SK-N-SH treated with all-trans-retinoic acid at 6 μM for 48 hours (cell line): ENCODE results near the gene SLC39A1.

Experiments used
- ATAC-seq: fragments of 200-7000 bp; cut with Tn5 transposase; 3 replicates; pipeline ENCODE4 v1.9.1; 2020; ENCODE audit warnings: mild to moderate bottlenecking, moderate library complexity
- ARNTL ChIP-seq: fragments of 450-650 bp; formaldehyde crosslinking; IDR thresholded peaks from 2 replicates; pipeline ENCODE4 v1.5.0; 2020; ENCODE audit warnings: low read depth, mild to moderate bottlenecking, moderate library complexity, borderline replicate concordance
- BACH2 ChIP-seq: fragments of 250-450 bp; sonication (Bioruptor Pico); IDR thresholded peaks from 2 replicates; pipeline ENCODE4 v1.9.0; 2021; ENCODE audit warnings: mild to moderate bottlenecking, borderline replicate concordance
- CSDC2 ChIP-seq: fragments of 250-450 bp; sonication (Bioruptor Pico); IDR thresholded peaks from 2 replicates; pipeline ENCODE4 v1.5.0; 2020; ENCODE audit warnings: mild to moderate bottlenecking, moderate library complexity
- CSRNP3 ChIP-seq: fragments of 250-450 bp; sonication (Bioruptor Pico); IDR thresholded peaks from 2 replicates; pipeline ENCODE4 v1.5.1; 2021; ENCODE audit warnings: mild to moderate bottlenecking, moderate library complexity
- ESRRG ChIP-seq: fragments of 250-450 bp; sonication (Bioruptor Pico); IDR thresholded peaks from 2 replicates; pipeline ENCODE4 v1.6.1; 2021; ENCODE audit warnings: mild to moderate bottlenecking
- ISL1 ChIP-seq: fragments of 250-450 bp; sonication (Bioruptor Pico); IDR thresholded peaks from 2 replicates; pipeline ENCODE4 v2.1.2; 2022; ENCODE audit warnings: mild to moderate bottlenecking, moderate library complexity
- OSR1 ChIP-seq: fragments of 250-450 bp; sonication (Bioruptor Pico); IDR thresholded peaks from 2 replicates; pipeline ENCODE4 v1.8.0; 2022; ENCODE audit warnings: moderate library complexity, mild to moderate bottlenecking, inconsistent platforms
- PATZ1 ChIP-seq: fragments of 250-450 bp; sonication (Bioruptor Pico); IDR thresholded peaks from 2 replicates; pipeline ENCODE4 v1.8.0; 2020; ENCODE audit warnings: mild to moderate bottlenecking, moderate library complexity, borderline replicate concordance
- PPARA ChIP-seq: fragments of 250-450 bp; sonication (Bioruptor Pico); IDR thresholded peaks from 2 replicates; pipeline ENCODE4 v1.5.0; 2020; ENCODE audit warnings: mild to moderate bottlenecking, borderline replicate concordance
- SNAI2 ChIP-seq: fragments of 250-450 bp; sonication (Bioruptor Pico); IDR thresholded peaks from 2 replicates; pipeline ENCODE4 v1.5.0; 2020; ENCODE audit warnings: mild to moderate bottlenecking, moderate library complexity
- TCF4 ChIP-seq: fragments of 250-450 bp; sonication (Bioruptor Pico); IDR thresholded peaks from 2 replicates; pipeline ENCODE4 v1.8.0; 2021; ENCODE audit warnings: mild to moderate bottlenecking, moderate library complexity, borderline replicate concordance
- TOX ChIP-seq: fragments of 250-450 bp; sonication (Bioruptor Pico); IDR thresholded peaks from 2 replicates; pipeline ENCODE4 v1.8.0; 2021; ENCODE audit warnings: mild to moderate bottlenecking, moderate library complexity, borderline replicate concordance
- ZC3H10 ChIP-seq: fragments of 250-450 bp; sonication (Bioruptor Pico); IDR thresholded peaks from 2 replicates; pipeline ENCODE4 v1.5.1; 2021; ENCODE audit warnings: mild to moderate bottlenecking, moderate library complexity
- ZFP3 ChIP-seq: fragments of 250-450 bp; sonication (Bioruptor Pico); IDR thresholded peaks from 2 replicates; pipeline ENCODE4 v1.5.0; 2020; ENCODE audit warnings: mild to moderate bottlenecking, moderate library complexity
- ZFP30 ChIP-seq: fragments of 450-650 bp; formaldehyde crosslinking; IDR thresholded peaks from 2 replicates; pipeline ENCODE4 v1.5.0; 2022; ENCODE audit warnings: mild to moderate bottlenecking, moderate library complexity
- ZNF565 ChIP-seq: fragments of 450-650 bp; formaldehyde crosslinking; conservative IDR thresholded peaks from 2 replicates; pipeline ENCODE4 v1.5.0; 2020; ENCODE audit warnings: low read depth, mild to moderate bottlenecking, moderate library complexity
- ZNF70 ChIP-seq: fragments of 450-650 bp; formaldehyde crosslinking; IDR thresholded peaks from 2 replicates; pipeline ENCODE4 v1.5.0; 2020; ENCODE audit warnings: mild to moderate bottlenecking, moderate library complexity
- TF ChIP-seq, protein P1 (sequence below): fragments of 250-450 bp; sonication (Bioruptor Pico); IDR thresholded peaks from 2 replicates; pipeline ENCODE4 v1.5.1; 2020; ENCODE audit warnings: low read depth, mild to moderate bottlenecking, moderate library complexity
- TF ChIP-seq, protein P2 (sequence below): fragments of 250-450 bp; sonication (Bioruptor Pico); IDR thresholded peaks from 2 replicates; pipeline ENCODE4 v1.5.0; 2020; ENCODE audit warnings: mild to moderate bottlenecking, moderate library complexity
- TF ChIP-seq, protein P3 (sequence below): fragments of 250-450 bp; sonication (Bioruptor Pico); IDR thresholded peaks from 2 replicates; pipeline ENCODE4 v1.8.0; 2021; ENCODE audit warnings: low read depth, mild to moderate bottlenecking, moderate library complexity, borderline replicate concordance

SLC39A1 gene

GRCh38 chr1:153942766-153943549, 20.4 kb downstream of the SLC39A1 start:
- no peak for ATAC-seq
- TF ChIP-seq, protein P1, sequence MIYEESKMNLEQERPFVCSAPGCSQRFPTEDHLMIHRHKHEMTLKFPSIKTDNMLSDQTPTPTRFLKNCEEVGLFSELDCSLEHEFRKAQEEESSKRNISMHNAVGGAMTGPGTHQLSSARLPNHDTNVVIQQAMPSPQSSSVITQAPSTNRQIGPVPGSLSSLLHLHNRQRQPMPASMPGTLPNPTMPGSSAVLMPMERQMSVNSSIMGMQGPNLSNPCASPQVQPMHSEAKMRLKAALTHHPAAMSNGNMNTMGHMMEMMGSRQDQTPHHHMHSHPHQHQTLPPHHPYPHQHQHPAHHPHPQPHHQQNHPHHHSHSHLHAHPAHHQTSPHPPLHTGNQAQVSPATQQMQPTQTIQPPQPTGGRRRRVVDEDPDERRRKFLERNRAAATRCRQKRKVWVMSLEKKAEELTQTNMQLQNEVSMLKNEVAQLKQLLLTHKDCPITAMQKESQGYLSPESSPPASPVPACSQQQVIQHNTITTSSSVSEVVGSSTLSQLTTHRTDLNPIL (CRISPR knock-in tag) = no peak
- TF ChIP-seq ZFP30 (CRISPR knock-in tag) (no peak), PATZ1 (CRISPR knock-in tag) (no peak), ISL1 (CRISPR knock-in tag) (no peak), CSDC2 (no peak), PPARA (CRISPR knock-in tag) (no peak), ZNF70 (no peak), SNAI2 (CRISPR knock-in tag) (no peak), ZC3H10 (CRISPR knock-in tag) (no peak), ARNTL (CRISPR knock-in tag) (no peak), ESRRG (no peak), ZFP3 (no peak), CSRNP3 (CRISPR knock-in tag) (no peak), TOX (CRISPR knock-in tag) (no peak), TCF4 (CRISPR knock-in tag) (no peak), ZNF565 (CRISPR knock-in tag) (no peak)
- TF ChIP-seq, protein P2, sequence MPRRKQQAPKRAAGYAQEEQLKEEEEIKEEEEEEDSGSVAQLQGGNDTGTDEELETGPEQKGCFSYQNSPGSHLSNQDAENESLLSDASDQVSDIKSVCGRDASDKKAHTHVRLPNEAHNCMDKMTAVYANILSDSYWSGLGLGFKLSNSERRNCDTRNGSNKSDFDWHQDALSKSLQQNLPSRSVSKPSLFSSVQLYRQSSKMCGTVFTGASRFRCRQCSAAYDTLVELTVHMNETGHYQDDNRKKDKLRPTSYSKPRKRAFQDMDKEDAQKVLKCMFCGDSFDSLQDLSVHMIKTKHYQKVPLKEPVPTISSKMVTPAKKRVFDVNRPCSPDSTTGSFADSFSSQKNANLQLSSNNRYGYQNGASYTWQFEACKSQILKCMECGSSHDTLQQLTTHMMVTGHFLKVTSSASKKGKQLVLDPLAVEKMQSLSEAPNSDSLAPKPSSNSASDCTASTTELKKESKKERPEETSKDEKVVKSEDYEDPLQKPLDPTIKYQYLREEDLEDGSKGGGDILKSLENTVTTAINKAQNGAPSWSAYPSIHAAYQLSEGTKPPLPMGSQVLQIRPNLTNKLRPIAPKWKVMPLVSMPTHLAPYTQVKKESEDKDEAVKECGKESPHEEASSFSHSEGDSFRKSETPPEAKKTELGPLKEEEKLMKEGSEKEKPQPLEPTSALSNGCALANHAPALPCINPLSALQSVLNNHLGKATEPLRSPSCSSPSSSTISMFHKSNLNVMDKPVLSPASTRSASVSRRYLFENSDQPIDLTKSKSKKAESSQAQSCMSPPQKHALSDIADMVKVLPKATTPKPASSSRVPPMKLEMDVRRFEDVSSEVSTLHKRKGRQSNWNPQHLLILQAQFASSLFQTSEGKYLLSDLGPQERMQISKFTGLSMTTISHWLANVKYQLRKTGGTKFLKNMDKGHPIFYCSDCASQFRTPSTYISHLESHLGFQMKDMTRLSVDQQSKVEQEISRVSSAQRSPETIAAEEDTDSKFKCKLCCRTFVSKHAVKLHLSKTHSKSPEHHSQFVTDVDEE (CRISPR knock-in tag) = no peak
- TF ChIP-seq, protein P3, sequence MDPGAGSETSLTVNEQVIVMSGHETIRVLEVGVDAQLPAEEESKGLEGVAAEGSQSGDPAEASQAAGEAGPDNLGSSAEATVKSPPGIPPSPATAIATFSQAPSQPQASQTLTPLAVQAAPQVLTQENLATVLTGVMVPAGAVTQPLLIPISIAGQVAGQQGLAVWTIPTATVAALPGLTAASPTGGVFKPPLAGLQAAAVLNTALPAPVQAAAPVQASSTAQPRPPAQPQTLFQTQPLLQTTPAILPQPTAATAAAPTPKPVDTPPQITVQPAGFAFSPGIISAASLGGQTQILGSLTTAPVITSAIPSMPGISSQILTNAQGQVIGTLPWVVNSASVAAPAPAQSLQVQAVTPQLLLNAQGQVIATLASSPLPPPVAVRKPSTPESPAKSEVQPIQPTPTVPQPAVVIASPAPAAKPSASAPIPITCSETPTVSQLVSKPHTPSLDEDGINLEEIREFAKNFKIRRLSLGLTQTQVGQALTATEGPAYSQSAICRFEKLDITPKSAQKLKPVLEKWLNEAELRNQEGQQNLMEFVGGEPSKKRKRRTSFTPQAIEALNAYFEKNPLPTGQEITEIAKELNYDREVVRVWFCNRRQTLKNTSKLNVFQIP = no peak

- no peak for TF ChIP-seq OSR1
- TF ChIP-seq, protein P1 (CRISPR knock-in tag) = no peak
- TF ChIP-seq SNAI2 (CRISPR knock-in tag) = no peak
- TF ChIP-seq BACH2 (CRISPR knock-in tag) = no peak
- TF ChIP-seq PPARA (CRISPR knock-in tag) = no peak
- TF ChIP-seq, all 23 proteins: peak for 0
- ATAC-seq = no peak
Observed at GRCh38 chr1:153941826-153942725, 21.3 kb downstream of the SLC39A1 start.
